GM19099 (cell line): ENCODE results near the gene SMDT1.

Experiments used
- POLR2A ChIP-seq: IDR thresholded peaks from 3 replicates; pipeline ENCODE4 v1.6.1; 2011; ENCODE audit warnings: low read depth; ENCODE audit not compliant: insufficient read length; ENCODE audit errors: extremely low read depth

SMDT1 gene

DNA sequence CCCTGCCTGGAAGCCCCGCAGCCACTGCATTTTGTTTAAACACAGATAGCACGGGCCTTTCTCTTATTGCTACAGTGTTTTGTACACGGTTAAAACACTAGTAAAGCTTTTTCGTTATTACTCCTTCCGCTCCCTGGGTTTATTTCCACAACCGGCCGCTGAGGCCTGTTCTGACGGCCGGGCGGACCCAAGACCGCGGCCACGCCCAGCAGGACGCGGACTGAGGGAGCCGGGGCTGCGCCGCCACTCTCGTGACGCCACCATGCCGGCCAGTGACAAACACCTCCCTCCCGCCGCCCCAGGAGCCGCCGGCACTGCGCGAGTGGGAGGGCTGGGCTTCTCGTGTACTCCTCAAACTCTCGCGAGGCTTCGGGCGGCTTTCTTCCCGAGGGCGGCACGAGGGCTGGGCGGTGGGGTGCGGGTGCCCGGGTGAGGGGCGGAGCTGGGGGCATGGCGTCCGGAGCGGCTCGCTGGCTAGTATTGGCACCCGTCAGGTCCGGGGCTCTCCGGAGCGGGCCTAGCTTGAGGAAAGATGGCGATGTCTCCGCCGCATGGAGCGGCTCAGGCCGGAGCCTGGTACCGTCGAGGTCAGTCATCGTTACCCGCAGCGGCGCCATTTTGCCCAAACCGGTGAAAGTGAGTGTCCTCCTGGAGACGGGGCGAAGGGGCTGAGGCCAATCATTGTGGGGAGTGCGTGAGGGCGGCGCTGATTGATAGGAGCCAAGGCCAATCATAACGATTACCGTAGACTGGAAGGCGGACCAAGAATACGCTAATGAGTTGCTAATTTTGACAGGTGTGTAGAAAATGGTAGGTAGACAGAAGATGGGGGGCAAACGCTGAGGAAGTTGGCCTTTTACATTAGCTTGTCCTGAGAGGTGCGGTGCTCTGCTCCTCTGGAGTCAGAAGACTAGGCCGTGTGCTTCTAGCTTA lies at the start of gene SMDT1:
Gene SMDT1 (plus strand): TSS at position 382 of the 933 bp plus-strand sequence. CDS start 69 bp downstream, at position 451.
- peak; percentile 84 for TF ChIP-seq POLR2A

DNA sequence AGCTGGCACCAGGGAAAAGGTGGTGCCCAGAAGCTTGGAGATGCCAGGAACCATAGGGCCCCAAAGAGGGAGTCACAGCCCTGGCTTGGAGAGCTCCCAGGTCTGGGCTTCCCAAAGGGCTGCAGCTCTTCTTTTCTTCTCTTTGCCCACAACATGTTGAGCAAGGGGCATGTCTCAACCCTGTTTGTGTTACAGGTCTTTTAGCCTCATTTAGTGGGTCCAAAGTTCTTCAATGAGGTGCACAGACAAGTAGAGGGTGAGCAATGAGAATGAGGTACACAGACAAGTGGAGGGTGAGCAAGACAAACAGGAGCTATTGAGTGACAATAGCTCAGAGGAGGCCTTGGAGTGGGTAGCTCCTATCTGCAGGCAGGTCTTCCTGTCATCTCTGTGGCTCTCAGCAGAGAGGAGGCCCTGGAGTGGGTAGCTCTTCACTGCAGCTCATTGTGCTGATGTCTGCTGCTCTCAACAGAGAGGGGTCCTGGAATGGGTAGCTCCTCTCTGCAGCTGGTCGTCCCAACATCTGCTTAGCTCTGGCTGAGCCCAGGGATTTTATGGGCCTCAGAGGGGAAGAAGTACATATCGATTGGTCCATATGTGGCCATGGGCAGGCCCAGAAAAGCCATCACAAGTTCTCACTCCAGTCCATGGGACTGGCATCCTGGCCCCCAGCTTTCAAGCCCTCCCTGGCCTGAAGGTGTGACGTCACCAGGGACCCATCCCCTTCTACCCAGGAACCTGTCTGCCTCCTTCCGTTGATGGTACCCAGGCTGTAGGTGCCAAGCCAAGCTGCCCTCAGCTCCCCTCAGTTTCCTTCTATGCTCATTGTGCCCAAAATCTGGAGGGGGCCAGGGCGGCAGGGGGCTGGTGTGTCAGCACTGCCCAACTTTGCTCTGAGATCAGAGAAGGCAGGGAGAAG lies 46.0 kb upstream of the SMDT1 start:
- TF ChIP-seq POLR2A: no peak

DNA sequence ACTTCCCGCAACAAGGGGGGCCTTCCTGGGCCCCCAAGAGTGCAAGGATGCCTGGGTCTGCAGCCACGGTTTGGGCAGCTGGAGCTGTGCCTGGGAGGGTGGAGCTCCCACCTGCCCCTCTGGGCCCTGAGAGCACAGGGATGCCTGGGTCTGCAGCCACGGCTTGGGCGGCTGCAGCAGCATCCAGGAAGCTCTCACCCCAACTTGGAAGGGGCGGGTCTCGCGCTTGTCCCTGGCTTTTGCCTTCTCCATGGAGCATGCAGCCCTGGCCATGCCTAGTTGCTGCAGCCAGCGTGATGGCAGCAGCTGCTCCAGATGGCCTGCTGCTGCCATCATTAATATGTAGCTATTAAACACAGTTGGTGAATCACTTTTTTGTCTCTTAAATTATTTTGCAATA lies 44.2 kb upstream of the SMDT1 start:
- TF ChIP-seq POLR2A: no peak

GRCh38 chr22:42039271-42039670 lies 40.2 kb upstream of the SMDT1 start:
- TF ChIP-seq POLR2A: no peak

GRCh38 chr22:42041784-42042183 lies 37.7 kb upstream of the SMDT1 start:
- TF ChIP-seq POLR2A: no peak

- no peak for TF ChIP-seq POLR2A
Observed at GRCh38 chr22:42050641-42051180, 28.8 kb upstream of the SMDT1 start.

DNA sequence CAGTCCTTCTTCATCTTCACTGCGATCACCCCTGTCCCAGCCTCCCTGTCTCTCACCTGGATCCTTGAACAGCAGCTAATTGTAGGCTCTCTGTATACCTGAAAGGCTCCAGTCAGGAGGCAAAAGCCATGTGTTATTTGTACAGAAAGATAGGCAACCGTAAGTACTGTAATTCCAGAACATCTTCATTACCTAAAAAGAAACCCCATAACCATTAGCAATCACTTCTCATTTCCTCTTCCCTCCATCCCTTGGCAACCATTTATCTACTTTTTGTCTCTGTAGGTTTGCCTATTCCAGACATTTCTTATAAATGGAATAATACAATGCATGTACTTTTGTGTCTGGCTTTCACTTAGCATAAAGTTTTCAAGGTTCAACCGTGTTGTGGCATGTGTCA lies 26.7 kb upstream of the SMDT1 start:
- no peak for TF ChIP-seq POLR2A

- no peak for TF ChIP-seq POLR2A
Observed at GRCh38 chr22:42056757-42057511, 22.6 kb upstream of the SMDT1 start.

DNA sequence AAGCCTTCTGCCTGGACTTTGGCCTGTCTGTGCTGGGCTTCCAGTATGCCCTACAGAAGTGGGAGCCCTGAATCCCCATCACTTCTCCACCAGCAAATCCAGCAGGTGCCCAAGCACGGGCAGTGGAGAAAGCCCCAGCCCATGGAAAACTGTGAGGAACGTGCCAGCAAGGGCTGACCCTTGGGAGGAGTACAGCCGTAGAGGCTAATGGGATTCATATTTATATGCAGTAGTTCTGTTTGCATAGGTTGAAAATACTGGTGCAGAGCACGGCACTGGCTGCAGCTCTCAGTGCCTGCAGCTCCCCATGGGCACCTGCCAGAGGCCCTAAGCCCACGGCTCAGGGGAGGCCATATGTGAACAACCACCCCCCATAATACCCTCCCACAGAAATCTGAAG lies 19.0 kb upstream of the SMDT1 start:
- TF ChIP-seq POLR2A: no peak

DNA sequence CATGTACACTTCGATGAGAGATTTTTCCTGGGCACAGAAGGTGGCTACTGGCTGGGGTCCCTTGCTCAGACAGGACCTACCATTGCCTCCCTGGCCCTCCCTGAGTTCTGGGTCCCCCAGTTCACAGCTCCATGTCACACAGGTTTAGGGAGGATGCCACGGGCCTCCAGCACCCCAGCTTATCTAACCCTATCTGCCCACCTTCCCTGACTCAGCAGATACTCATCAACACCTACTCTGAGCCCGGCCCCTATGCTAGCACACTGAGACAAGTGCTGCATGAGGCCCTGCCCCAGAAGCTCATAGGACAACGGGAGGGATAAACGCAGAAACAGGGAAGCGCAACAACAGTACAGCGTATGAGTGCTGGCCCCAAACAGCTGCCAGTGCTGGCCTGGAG lies 18.5 kb upstream of the SMDT1 start:
- no peak for TF ChIP-seq POLR2A

DNA sequence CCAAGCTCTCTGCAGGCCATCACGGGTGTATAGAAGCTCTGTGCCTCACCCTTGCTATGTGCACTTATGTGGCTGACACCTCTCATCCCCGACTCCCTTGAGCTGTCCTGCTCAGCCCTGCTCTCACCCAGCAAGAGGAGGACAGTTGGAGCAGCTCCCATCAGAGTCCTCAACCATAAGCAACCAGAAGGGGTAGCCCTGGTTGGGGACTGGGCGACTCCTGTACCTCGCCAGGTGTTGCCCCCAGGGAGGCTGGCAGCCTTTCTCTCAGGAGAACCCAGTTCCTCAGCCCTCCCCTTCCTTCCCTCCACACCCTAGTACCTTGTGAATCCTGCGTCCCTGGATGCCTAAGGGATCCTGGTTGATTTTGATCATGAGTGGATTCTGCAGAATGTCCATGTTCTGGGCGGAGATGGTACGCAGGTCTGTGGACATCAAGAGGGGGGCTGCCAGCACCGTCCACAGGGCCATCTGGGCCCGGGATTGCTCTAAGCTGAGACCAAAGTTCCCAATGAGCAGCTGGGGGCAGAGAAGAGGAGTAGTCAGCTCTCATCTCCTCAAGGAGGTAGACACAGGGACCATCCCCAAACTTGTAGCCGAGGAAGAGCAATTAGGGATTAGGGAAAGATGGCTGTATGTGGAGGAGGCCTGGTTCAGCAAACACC lies 16.9 kb upstream of the SMDT1 start:
- TF ChIP-seq POLR2A: no peak

- TF ChIP-seq POLR2A: no peak
Observed at GRCh38 chr22:42064629-42065028, 14.9 kb upstream of the SMDT1 start.

DNA sequence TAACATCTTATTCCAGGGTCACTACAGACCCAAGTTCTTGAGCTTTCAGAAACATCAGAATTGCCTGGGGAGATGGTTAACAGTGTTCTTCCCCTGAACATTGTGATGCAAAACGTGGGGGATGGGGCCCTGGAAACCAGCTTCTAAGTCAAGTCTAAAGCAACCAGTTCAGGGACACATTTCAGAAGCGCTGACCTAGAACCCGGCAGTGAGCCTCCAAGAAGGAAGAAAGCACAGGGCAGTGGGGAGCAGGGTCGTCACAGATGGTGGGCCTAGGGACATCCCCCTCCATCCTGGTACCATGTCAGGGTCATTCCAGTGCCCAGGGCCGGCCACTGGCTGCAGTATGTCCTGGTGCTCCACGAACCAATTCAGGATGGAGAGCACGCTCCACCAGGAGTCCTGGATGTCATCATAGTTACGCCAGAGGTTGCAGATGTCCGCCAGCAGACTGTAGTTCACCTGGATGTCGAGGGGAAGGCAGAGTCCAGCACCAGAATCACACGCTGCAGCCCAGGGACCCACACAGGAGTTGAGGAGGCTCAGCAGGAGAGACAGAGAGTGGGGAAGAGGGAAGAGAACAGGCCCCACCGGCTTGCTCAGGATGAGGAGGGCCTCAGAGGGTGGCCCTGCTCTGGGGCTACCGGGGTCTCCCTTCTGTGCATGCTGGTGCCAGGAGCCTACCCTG lies 13.9 kb upstream of the SMDT1 start:
- TF ChIP-seq POLR2A: no peak

- TF ChIP-seq POLR2A: no peak
Observed at GRCh38 chr22:42066126-42066761, 13.3 kb upstream of the SMDT1 start.

DNA sequence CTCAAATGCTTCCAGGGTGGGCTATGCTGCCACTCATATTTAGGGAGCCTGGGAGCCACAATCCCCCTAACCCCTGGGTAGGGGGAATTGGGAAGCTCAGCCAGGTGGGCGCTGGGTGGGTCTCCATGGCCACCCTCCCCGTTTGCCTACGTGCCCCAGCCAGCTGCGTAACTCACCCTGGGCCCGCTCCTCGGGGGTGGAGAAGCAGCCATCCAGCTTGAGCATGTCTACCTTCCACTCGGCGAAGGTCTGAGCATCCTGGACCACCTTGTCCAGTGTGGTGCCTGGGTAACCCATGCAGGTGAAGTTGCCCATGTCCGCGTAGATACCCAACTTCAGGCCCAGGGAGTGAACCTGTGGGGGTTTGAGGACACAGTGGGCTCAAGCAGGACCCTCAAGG lies 12.6 kb upstream of the SMDT1 start:
- TF ChIP-seq POLR2A: no peak
